CD4-positive, alpha-beta T cell treated with Interleukin-17A for 4 hours (primary cell): ENCODE results near the gene PEX6.
"Not testable (repeated sequence)": the region's sequence is repeated elsewhere in the genome, so short reads cannot be mapped to it uniquely, and the experiment has no call there.

Source experiments
- DNase-seq: peaks from one replicate; pipeline ENCODE4 v3.0.0-alpha.2; 2020; ENCODE audit warnings: mixed read lengths

Gene PEX6

GRCh38 chr6:42963855-42964605 lies 15.0 kb downstream of the PEX6 start:
- DNase-seq: peak; percentile 58

- no peak for DNase-seq
These were observed 15.7 kb downstream of the PEX6 start for GRCh38 chr6:42963179-42963854.

DNA sequence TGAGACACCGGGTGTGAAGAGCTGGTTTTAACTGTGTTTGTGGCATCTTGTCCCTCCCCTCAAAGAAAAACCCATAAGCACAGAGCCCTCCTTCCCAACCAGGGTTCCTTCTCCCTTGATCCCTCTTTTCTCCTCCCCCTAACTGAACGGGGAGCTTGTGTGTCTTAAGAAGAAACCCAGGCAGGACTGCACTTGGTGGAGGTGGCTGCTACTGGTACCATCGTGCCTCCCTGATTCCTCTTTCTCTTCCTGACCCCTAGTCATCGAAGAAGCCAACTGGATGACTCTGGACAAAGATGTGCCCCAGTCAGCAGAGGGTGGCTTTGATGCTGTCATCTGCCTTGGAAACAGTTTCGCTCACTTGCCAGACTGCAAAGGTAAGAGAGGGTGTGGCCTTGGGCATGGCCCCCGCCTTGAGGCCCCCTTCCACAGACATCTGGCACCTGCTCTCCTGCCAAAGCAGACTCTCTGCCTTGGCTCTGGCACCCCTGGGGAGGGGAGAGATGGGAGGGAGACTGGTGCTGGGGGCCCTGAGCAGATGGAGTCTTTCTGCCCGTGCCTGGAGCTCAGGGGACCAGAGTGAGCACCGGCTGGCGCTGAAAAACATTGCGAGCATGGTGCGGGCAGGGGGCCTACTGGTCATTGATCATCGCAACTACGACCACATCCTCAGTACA lies 16.3 kb downstream of the PEX6 start:
- DNase-seq: no peak

GRCh38 chr6:42962096-42962495 lies 16.9 kb downstream of the PEX6 start:
- DNase-seq: no peak

DNA sequence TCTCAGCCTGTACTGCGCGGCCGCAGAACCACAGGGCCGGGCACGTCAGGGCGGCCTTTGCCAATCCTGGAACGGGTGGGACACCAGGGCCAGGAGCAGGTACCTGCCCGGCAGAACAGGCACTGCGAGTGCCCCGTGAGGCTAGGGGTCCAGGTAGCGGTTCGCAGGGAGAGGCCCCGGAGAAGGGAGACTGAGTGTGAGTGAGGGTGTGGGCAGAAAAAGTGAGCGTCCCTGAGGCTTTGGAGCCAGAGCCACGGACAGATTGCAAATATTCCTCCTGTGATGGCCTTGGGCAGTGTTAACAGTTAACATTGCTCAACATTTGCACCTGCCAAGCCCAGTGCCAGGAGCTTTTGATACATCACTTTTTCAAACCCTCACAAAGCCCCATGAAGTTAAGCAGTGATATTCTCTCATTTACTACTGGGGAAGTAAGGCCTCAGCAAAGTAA lies 17.9 kb downstream of the PEX6 start:
- DNase-seq: no peak

DNA sequence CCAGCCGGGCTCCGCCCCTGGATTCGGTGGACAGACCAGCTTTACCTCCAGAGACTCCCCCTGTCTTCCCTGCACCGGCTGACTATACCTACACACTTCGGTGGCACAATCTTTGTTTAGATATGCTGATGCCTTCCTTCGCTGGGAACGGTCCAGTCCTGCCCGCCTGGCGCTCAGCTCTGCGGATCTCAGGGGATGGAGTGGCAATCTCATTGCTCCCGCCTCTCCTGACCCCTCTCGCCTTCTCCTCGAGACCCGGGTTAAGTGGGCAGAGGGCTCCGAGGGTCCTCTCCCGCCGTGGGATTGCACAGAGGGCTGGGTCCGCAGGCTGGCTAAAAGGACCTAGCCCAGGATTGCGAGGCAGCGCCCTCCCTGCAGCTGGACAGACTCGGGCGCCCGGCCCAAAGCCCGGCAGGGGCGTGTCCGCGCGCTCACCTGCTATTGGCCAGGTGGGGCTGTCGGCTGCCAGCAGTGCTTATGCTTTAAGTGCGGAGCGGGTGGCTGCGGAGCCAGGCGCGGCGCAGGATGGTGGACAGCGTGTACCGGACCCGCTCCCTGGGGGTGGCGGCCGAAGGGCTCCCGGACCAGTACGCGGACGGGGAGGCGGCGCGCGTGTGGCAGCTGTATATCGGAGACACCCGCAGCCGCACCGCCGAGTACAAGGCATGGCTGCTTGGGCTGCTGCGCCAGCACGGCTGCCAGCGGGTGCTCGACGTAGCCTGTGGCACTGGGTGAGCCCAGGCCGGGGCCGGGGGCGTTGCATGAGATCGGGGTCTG lies 18.6 kb downstream of the PEX6 start, which contains the start of gene GNMT:
Gene GNMT (plus strand): TSS at position 512 of the 777 bp plus-strand sequence. CDS start 14 bp downstream, at position 526.
- DNase-seq: peak; percentile 62

DNA sequence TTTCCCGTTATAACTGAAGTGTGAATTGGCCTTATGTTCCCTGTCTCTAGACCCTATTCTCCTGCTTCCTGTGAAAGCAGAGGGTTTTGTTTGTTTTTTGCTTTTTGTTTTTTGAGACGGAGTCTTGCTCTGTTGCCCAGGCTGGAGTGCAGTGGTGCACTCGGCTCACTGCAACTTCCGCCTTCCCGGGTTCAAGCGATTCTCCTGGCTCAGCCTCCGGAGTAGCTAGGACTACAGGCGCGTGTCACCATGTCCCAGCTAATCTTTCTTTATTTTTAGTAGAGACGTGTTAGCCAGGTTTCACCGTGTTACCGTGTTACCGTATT lies 19.1 kb downstream of the PEX6 start:
- DNase-seq: no peak

DNA sequence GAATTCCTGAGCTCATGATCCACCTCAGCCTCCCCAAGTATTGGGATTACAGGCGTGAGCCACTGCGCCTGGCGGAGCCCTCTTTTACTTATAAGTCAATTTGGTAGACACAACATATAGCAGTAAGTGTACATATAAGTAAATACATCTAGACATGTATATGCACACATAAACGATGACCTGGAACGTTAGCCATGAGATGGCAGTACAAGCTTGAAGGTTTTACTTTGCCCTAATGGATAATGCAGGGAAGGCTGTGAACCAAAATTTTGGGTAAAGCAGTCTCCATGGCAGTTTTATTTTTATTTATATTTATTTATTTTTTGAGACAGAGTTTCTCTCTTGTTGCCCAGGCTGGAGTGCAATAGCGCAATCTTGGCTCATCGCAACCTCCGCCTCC lies 20.9 kb downstream of the PEX6 start:
- DNase-seq: no peak

DNA sequence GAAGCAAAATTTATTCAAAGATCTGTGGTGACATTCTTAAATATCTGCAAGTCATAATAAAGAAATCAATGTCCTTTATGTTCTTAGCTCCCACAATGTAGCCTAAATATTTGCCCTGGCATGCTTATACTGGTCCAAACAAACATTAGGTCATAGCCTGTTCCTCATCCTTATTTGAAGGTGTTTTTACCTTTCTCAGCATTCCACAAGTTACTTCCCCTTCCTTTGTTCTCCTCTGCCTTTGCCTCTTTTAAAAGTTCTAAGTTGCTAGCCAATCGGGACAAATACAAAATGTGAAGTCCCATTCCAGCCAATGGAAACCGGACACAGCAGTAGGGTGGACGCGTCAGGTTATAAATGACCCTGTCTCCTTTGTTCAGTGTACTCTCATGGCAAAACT lies 24.6 kb downstream of the PEX6 start:
- not testable (repeated sequence) for DNase-seq

DNA sequence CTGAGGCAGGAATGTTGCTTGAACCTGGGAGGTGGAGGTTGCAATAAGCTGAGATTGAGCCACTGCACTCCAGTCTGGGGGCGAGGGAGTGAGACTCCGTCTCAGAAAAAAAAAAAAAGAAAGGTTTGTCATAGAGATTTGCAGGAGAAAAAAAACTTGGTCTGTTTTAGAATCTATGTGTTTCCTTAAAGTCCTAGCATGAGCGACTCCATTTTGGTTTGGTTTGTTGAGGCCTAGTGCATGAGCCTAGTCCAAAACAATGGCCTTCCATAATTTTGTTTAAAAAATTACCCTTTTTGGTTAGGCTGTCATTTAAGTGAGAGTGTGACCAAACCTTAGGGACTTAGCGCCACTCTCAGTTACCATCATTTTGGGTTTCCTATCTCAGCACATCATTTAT lies 26.6 kb downstream of the PEX6 start:
- DNase-seq: no peak

DNA sequence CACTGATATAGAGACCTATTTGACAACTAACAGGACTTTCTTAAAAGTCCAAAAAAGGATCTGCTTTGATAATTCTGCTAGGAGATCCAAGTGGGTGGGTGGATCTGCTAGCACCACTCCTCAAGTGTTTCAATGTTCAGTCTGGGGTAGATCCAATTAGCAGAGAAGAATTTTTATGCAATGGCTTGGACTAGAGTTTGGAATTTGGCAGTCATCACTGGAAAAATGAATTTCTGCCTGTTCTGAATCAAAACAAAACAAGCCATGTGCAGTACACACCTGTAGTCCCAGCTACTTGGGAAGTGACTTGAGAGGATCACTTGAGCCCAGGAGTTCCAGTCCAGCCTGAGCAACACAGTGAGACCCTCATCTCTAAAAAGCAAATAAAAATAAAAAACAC lies 31.0 kb downstream of the PEX6 start:
- DNase-seq: no peak

GRCh38 chr6:42942444-42942843 lies 36.5 kb downstream of the PEX6 start:
- DNase-seq: no peak

DNA sequence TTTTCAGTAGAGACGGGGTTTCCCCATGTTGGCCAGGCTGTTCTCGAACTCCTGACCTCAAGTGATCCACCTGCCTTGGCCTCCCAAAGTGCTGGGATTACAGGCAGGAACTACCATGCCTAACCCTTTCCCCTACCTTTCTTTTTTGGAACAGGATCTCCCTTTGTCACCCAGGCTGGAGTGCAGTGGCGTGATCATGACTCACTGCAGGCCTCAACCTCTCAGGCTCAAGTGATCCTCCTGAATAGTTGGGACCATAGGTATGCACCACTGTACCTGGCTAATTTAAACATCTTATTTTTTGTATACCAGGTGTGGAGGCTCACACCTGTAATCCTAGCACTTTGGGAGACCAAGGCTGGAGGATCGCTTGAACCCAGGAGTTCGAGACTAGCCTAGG lies 37.6 kb downstream of the PEX6 start:
- DNase-seq: not testable (repeated sequence)

GRCh38 chr6:42940493-42941045 lies 38.4 kb downstream of the PEX6 start:
- DNase-seq: no peak

DNA sequence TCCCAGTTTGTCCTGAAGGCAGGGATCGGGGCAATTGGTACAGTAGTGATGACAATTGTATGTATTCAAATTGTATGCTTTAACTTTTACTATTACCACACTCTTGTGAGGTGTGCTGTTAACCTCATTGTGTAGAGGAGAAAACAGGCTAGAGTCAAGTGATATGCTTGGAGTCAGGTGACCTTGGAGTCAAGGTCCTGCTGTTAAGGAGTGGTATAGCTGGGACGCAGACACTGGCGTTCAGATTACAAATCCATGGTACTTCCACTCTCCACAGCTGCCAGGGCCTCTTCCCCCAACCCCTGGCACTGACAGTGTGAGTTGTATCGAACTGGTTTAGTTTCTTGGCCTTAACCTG lies 39.2 kb downstream of the PEX6 start:
- DNase-seq: no peak

DNA sequence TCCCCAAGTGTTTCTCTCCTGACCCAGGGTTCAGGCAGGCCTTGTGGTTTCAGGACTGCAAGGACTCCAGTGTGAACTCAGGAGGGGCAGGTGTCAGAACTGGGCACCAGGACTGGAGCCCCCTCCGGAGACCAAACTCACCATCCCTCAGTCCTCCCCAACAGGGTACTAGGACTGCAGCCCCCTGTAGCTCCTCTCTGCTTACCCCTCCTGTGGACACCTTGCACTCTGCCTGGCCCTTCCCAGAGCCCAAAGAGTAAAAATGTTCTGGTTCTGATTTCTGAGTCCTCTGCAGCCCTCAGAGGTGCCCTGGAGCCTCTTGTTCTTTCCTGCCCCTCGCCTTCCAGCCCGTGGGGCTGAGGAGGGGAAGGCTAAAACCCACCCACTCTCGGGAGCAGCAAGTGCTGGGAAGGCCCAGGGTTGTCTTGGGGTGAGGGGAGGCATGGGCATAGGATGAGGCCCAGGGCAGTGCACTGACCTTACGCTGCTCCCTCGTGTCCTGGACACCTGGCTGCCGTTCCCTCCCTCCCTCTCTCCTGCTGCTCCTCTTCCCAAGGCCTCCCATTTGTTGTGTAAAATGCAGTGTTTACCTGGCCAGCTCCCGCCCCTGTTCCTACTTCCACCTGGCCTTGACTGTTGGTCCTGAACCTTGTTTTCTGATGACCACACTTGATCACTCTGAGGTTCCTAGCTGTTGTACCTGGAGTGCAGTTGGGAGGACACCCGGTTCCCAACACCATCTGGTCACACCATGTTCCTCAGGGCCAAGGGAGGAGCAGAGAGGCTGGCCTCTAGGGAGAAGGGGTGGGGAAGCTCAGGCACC lies 39.8 kb downstream of the PEX6 start:
- DNase-seq: no peak

DNA sequence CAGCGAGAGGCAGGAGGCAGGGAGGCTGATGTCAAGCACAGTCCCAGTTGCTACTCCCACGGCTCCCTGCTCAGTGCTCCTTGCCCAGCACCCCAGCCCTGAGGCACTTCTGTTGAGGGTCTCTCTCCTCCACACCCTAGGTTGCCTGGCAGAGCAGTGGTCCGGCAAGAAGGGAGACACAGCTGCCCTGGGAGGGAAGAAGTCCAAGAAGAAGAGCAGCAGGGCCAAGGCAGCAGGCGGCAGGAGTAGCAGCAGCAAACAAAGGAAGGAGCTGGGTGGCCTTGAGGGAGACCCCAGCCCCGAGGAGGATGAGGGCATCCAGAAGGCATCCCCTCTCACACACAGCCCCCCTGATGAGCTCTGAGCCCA lies 40.6 kb downstream of the PEX6 start:
- DNase-seq: no peak

DNA sequence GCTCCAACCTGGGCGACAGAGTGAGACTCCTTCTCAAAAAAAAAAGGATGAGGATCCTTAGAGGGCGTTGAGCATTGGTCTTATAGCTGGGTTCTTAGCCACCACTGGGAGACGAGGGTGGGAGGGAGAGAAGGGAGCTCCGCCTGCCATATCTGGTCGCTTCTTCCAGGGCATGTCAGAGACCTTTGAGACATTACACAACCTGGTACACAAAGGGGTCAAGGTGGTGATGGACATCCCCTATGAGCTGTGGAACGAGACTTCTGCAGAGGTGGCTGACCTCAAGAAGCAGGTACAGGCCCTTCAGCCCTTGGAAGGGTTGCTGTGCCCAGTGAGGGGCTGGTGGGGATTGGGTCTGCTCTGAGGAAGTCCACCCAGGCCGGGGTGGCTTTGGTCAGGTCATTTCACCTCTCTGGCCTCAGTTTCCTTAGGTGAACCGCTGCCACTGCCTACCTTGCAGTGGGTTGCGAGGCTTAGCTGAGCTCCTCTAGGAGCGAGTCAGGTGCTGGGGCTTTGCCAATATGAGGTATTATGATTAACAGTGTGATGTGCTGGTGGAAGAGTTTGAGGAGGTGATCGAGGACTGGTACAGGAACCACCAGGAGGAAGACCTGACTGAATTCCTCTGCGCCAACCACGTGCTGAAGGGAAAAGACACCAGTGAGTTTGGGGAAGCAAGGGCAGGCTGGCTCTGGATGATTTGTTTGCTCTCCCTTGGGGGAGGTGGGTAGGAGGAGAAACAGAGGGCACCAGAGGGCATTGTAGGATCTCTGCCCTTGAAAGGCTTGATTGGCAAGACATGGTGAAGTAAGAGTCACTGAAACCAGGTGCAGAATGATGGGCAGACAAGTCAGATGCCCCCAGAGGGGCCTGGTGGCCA lies 41.2 kb downstream of the PEX6 start:
- no peak for DNase-seq

GRCh38 chr6:42936398-42936797 lies 42.6 kb downstream of the PEX6 start:
- no peak for DNase-seq

DNA sequence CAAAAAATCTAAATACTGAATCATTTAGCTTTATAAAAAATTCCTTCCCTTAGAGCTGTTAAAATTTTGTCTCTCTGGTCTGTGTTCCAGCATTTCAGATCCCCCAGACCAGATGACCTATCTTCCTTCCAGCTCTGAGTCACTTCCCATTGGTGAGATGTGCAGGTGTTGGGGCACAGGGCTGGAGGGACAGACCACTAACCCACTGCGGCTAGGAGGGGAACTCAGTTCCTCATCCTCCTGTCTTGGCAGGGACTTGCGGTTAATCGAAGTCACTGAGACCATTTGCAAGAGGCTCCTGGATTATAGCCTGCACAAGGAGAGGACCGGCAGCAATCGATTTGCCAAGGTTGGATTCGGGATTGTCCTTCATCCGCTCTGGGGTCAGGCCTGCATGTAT lies 43.7 kb downstream of the PEX6 start:
- DNase-seq: no peak

- DNase-seq: no peak
These were observed 45.8 kb downstream of the PEX6 start for GRCh38 chr6:42933205-42933604.
